ENCODE measurements around the gene NAGS.

NAGS gene

DNA sequence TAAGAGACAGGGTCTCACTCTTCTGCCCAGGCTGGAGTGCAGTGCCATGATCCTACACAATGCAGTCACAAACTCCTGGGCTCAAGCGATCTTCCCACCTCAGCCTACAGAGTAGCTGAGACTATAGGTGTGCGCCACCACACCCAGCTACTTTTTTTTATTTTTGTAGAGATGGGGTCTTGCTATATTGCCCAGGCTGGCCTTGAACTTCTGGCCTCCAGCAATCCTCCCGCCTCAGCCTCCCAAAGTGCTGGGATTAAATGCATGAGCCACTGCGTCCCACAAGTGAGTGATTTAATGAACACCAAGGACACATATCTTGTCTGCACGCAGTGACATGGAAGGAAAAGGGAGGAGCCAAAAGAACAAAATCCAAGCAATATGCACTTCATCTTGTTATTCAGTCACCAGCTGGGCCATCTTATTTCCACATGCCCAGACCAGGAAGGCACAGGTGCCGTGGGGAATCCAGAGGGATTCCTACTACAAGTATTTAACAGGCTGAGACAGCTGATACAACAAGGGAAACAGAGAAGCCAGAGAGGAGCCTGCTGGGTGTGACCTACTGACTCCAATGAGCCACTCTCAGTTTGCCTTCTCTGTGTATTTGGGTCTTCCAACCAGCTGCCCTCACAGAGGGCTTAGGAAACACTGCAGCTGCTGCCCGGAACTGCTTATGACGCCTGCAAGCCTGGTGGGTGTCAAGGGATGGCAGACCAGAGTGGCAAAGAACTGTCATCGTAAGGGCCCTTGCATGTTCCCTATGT, 45.1 kb downstream of the NAGS start:
- H3K9me3 ChIP-seq (ENCODE audit: insufficient read depth, low read depth, low read length), result no peaks in the 10 kb centered on the region
- WGBS, result 97% methylated on average over 8 of the region's 9 CpGs
- H3K4me3 ChIP-seq (ENCODE audit: low read length), result no peak overlapping the region
- no peak overlapping the region for H3K9ac ChIP-seq (ENCODE audit: low read depth, low read length)
- peaks cover 1% of the 10 kb centered on the region; the same call in 1 of the 2 replicates for H3K4me1 ChIP-seq (ENCODE audit: insufficient read depth, low read length)
- no peak overlapping the region for H3K27ac ChIP-seq (ENCODE audit: low read depth, low read length)
- peaks cover 84% of the 10 kb centered on the region for H3K36me3 ChIP-seq (ENCODE audit: insufficient read depth, low read length)
- H3K27me3 ChIP-seq (ENCODE audit: insufficient read depth, low read length), result no peaks in the 10 kb centered on the region

DNA sequence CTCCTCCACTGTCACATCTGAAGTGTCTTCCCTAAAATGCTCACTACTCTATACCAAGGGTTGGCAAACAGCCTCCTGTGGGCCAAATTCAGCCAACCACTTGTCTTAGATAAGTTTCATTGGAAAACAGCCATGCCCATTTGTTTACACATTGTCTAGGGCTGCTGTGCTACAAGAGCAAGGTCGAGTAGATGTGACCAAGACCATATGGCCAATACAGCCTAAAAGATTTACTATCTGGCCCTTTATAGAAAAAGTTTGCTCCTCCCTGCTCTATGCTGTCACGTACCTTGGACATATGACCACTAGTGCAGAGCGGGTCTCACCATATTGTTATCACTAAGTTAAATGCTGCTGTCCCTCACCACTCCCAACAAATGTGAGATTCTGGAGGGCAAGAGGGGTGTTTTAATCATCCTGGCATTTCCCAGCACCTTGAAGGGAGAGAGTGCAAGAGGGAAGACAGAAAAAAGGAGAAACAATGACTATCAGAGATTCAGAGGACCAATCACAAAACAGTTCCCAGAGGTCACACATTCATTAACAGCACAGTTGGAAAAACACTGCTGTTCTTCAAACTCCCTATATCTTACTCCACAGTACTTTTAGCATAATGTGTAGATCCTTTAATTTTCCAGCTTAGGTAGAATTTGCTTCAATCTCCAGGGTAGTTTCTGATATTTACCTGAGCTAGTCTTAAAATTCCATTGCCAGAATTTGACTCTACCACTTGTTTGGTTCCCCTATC, 48.9 kb downstream of the NAGS start:
- Histone ChIP-seq H3K4me3 (ENCODE audit: low read length) (no peak overlapping the region), H3K27me3 (ENCODE audit: insufficient read depth, low read length) (no peaks in the 10 kb centered on the region), H3K4me1 (ENCODE audit: insufficient read depth, low read length) (no peaks in the 10 kb centered on the region), H3K9ac (ENCODE audit: low read depth, low read length) (no peak overlapping the region), H3K9me3 (ENCODE audit: insufficient read depth, low read depth, low read length) (no peaks in the 10 kb centered on the region), H3K36me3 (ENCODE audit: insufficient read depth, low read length) (peaks cover 91% of the 10 kb centered on the region), H3K27ac (ENCODE audit: low read depth, low read length) (0 out of 2 replicates have a peak overlapping the region, but pooled peaks have one; percentile 30)
- 98% methylated on average over 3 of the region's 3 CpGs for WGBS

Measured in HUES64 (cell line).